IMR-90 (cell line): Measurements from ENCODE around the gene TIA1. TPM values are rescaled to one million over a fixed set of nuclear protein-coding genes. Genes with fewer than 3 reads are reported as not detected.

Experiments used
- ATAC-seq: fragments of 200-7000 bp; cut with Tn5 transposase; 2 replicates; pipeline ENCODE4 v1.9.1; 2020; ENCODE audit warnings: low read depth, mild to moderate bottlenecking, moderate library complexity
- BruUV-seq: library from RNA; stranded (reverse); fragments of 400-500 nt; replicated peaks from 2 replicates; lab custom pipeline; 2021; lab: Mats Ljungman, UMichigan
- CTCF ChIA-PET: fragments of 300-600 bp; formaldehyde crosslinking; extraction: SDS; loops from one replicate; lab custom pipeline; 2021; ENCODE audit warnings: antibody characterized with exemption; lab: Yijun Ruan, JAX
- POLR2A ChIA-PET: fragments of 300-600 bp; sonication (Branson Sonifier 250); formaldehyde crosslinking; loops from one replicate; lab custom pipeline; 2022; ENCODE audit warnings: antibody characterized with exemption; ENCODE audit not compliant: unreplicated experiment; lab: Charles Lee
- DNase-seq: peaks from one replicate; pipeline ENCODE4 v3.0.0; 2013
- H2AFZ ChIP-seq: replicated peaks from 2 replicates; pipeline ENCODE3; 2013; ENCODE audit warnings: low read length, mild to moderate bottlenecking; ENCODE audit not compliant: poor library complexity
- H2AK5ac ChIP-seq: 2 replicates; pipeline ENCODE4 v1.6.1; 2013; ENCODE audit warnings: low read depth, low read length, inconsistent platforms
- H2AK9ac ChIP-seq: replicated peaks from 2 replicates; pipeline ENCODE3; 2013; ENCODE audit warnings: mild to moderate bottlenecking, low read depth, low read length, moderate library complexity; ENCODE audit not compliant: poor library complexity
- H2BK120ac ChIP-seq: 2 replicates; pipeline ENCODE4 v1.6.1; 2013; ENCODE audit warnings: low read depth, low read length, inconsistent platforms
- H2BK15ac ChIP-seq: 3 replicates; pipeline ENCODE4 v1.6.1; 2013; ENCODE audit warnings: low read depth, low read length, inconsistent platforms
- H2BK20ac ChIP-seq: 2 replicates; pipeline ENCODE4 v1.6.1; 2013; ENCODE audit warnings: low read depth, mild to moderate bottlenecking, inconsistent platforms, low read length, moderate library complexity
- H2BK5ac ChIP-seq: 2 replicates; pipeline ENCODE4 v1.6.1; 2013; ENCODE audit warnings: mild to moderate bottlenecking, low read depth, low read length, inconsistent platforms; ENCODE audit not compliant: poor library complexity, severe bottlenecking
- H3K14ac ChIP-seq: replicated peaks from 2 replicates; pipeline ENCODE4 v1.6.1; 2013; ENCODE audit warnings: low read depth, low read length, inconsistent platforms
- H3K18ac ChIP-seq: 2 replicates; pipeline ENCODE4 v1.6.1; 2013; ENCODE audit warnings: low read depth, low read length, control low read depth
- H3K23ac ChIP-seq: 2 replicates; pipeline ENCODE4 v1.6.1; 2013; ENCODE audit warnings: low read depth, low read length, inconsistent platforms
- H3K27ac ChIP-seq: 2 replicates; pipeline ENCODE4 v1.5.1; 2013; ENCODE audit warnings: mild to moderate bottlenecking, control low read depth, low read length; ENCODE audit not compliant: insufficient read depth
- H3K27me3 ChIP-seq: 2 replicates; pipeline ENCODE4 v1.6.1; 2013; ENCODE audit warnings: low read length; ENCODE audit not compliant: control insufficient read depth, insufficient read depth
- H3K36me3 ChIP-seq: 2 replicates; pipeline ENCODE4 v1.6.1; 2013; ENCODE audit warnings: low read length, mixed read lengths; ENCODE audit not compliant: control insufficient read depth, insufficient read depth
- H3K4ac ChIP-seq: 2 replicates; pipeline ENCODE4 v1.6.1; 2013; ENCODE audit warnings: low read depth, low read length, inconsistent platforms
- H3K4me1 ChIP-seq: 2 replicates; pipeline ENCODE4 v1.6.1; 2013; ENCODE audit warnings: low read length, mixed read lengths; ENCODE audit not compliant: control insufficient read depth, insufficient read depth
- H3K4me2 ChIP-seq: 2 replicates; pipeline ENCODE4 v1.6.1; 2013; ENCODE audit warnings: low read depth, mild to moderate bottlenecking, control low read depth, low read length, moderate library complexity
- H3K4me3 ChIP-seq: 2 replicates; pipeline ENCODE4 v1.5.1; 2013; ENCODE audit warnings: low read depth, mild to moderate bottlenecking, control low read depth, low read length, moderate library complexity; ENCODE audit not compliant: insufficient read depth
- H3K56ac ChIP-seq: 2 replicates; pipeline ENCODE4 v1.6.1; 2013; ENCODE audit warnings: low read length, inconsistent platforms; ENCODE audit not compliant: insufficient read depth; ENCODE audit errors: extremely low read depth
- H3K79me1 ChIP-seq, 2 experiments: 2 replicates each; pipeline ENCODE4 v1.6.1; 2013; ENCODE audit warnings: low read length in 2 of 2, inconsistent platforms in 1 of 2, low read depth in 1 of 2
- H3K9ac ChIP-seq: 2 replicates; pipeline ENCODE4 v1.6.1; 2013; ENCODE audit warnings: low read depth, low read length, control low read depth
- H3K9me1 ChIP-seq: 2 replicates; pipeline ENCODE4 v1.6.1; 2013; ENCODE audit warnings: low read length, inconsistent platforms; ENCODE audit not compliant: insufficient read depth
- H3K9me3 ChIP-seq: 2 replicates; pipeline ENCODE4 v1.6.1; 2013; ENCODE audit warnings: low read length; ENCODE audit not compliant: control insufficient read depth, insufficient read depth
- H4K20me1 ChIP-seq: 2 replicates; pipeline ENCODE4 v1.6.1; 2013; ENCODE audit warnings: low read length, inconsistent platforms; ENCODE audit not compliant: insufficient read depth
- H4K5ac ChIP-seq: 2 replicates; pipeline ENCODE4 v1.6.1; 2013; ENCODE audit warnings: mild to moderate bottlenecking, low read depth, low read length, control low read depth
- H4K8ac ChIP-seq, 2 experiments: 2 replicates each; pipeline ENCODE4 v1.6.1; 2013; ENCODE audit warnings: low read depth in 2 of 2, low read length in 2 of 2, control low read depth in 1 of 2, inconsistent platforms in 1 of 2
- H4K91ac ChIP-seq: 2 replicates; pipeline ENCODE4 v1.6.1; 2013; ENCODE audit warnings: low read depth, low read length, inconsistent platforms; ENCODE audit not compliant: insufficient read depth
- BHLHE40 ChIP-seq: fragments of 150-350 bp; IDR thresholded peaks from 2 replicates; pipeline ENCODE4 v1.6.1; 2016; ENCODE audit warnings: mild to moderate bottlenecking, low read depth, low read length
- CEBPB ChIP-seq: IDR thresholded peaks from 2 replicates; pipeline ENCODE4 v1.6.1; 2012; ENCODE audit warnings: low read depth, low read length, improper control_type of control experiment
- MAFK ChIP-seq: IDR thresholded peaks from 2 replicates; pipeline ENCODE4 v1.6.1; 2012; ENCODE audit warnings: low read depth, low read length, improper control_type of control experiment
- MAZ ChIP-seq: IDR thresholded peaks from 2 replicates; pipeline ENCODE4 v1.6.1; 2012; ENCODE audit warnings: low read depth, mild to moderate bottlenecking, low read length, improper control_type of control experiment, moderate library complexity, borderline replicate concordance
- MXI1 ChIP-seq: IDR thresholded peaks from 2 replicates; pipeline ENCODE4 v1.6.1; 2012; ENCODE audit warnings: low read depth, mild to moderate bottlenecking, low read length, moderate library complexity, borderline replicate concordance
- NFE2L2 ChIP-seq: fragments of 150-350 bp; IDR thresholded peaks from 2 replicates; pipeline ENCODE4 v1.6.1; 2016; ENCODE audit warnings: low read depth, mild to moderate bottlenecking, low read length
- POLR2A ChIP-seq: IDR thresholded peaks from 2 replicates; pipeline ENCODE4 v1.6.1; 2012; ENCODE audit warnings: mild to moderate bottlenecking, low read depth, low read length
- RAD21 ChIP-seq: IDR thresholded peaks from 2 replicates; pipeline ENCODE4 v1.6.1; 2012; ENCODE audit warnings: low read length, improper control_type of control experiment
- RCOR1 ChIP-seq: IDR thresholded peaks from 2 replicates; pipeline ENCODE4 v1.6.1; 2012; ENCODE audit warnings: mild to moderate bottlenecking, low read length, improper control_type of control experiment; ENCODE audit not compliant: insufficient replicate concordance
- RFX5 ChIP-seq: IDR thresholded peaks from 2 replicates; pipeline ENCODE4 v1.8.0; 2012; ENCODE audit warnings: low read depth, mild to moderate bottlenecking, low read length, moderate library complexity
- WGBS, 2 experiments: methylation state at CpG; one replicate each; pipeline versions ENCODE4 v1.1.5 to v1.1.7; 2013; ENCODE audit warnings: missing lambda C conversion rate in 2 of 2; ENCODE audit not compliant: insufficient read length in 1 of 2; ENCODE audit errors: extremely low coverage in 2 of 2; 5-methylcytosine and 5-hydroxymethylcytosine counted together
- dilution Hi-C: fragments of 300-500 bp; cut with HindIII; formaldehyde crosslinking; loops from one replicate; pipeline ENCODE4 v1.14.3; 2018; ENCODE audit warnings: low sequenced_read_pairs; ENCODE audit not compliant: unreplicated experiment
- in situ Hi-C: fragments of 300-500 bp; cut with MboI; formaldehyde crosslinking; loops from 3 replicates; pipeline ENCODE4 v1.14.3; 2019; ENCODE audit warnings: low sequenced_read_pairs, inconsistent platforms, mixed read lengths
- intact Hi-C: fragments of 100-400 bp; cut with micrococcal nuclease; formaldehyde crosslinking; loops from 2 replicates; pipeline ENCODE4 v1.10.0; 2022
- polyA plus RNA-seq, 3 experiments: library from polyadenylated mRNA; depleted of rRNA; stranded (reverse); fragments of >200 nt; gene quantifications; 2 replicates each; pipeline ENCODE4 v1.2.3, GENCODE V29; 2012; ENCODE audit warnings: low replicate concordance in 1 of 3
- total RNA-seq: library from RNA; depleted of rRNA; stranded (reverse); fragments of >200 nt; gene quantifications from 2 replicates; pipeline ENCODE4 v1.2.3, GENCODE V29; 2012
- TF ChIP-seq, protein P1 (sequence below): fragments of 150-350 bp; IDR thresholded peaks from 2 replicates; pipeline ENCODE4 v1.6.1; 2017; ENCODE audit warnings: mild to moderate bottlenecking, antibody characterized with exemption, low read length, low read depth
- TF ChIP-seq, protein P2 (sequence below): fragments of 150-350 bp; IDR thresholded peaks from 2 replicates; pipeline ENCODE4 v1.6.1; 2016; ENCODE audit warnings: low read depth, mild to moderate bottlenecking, low read length, moderate library complexity, borderline replicate concordance
- TF ChIP-seq, protein P3 (sequence below): conservative IDR thresholded peaks from 2 replicates; pipeline ENCODE4 v1.5.1; 2012; ENCODE audit warnings: mild to moderate bottlenecking, low read depth, low read length, improper control_type of control experiment

Gene TIA1
- total and polyA plus RNA-seq, 2 of the 4 experiments (the other 2 are of a cell fraction), result 72.7 to 103 TPM

GRCh38 chr2:70250434-70250833 is 2.0 kb upstream of the TIA1 start:
- Histone ChIP-seq H2AK9ac (no peak overlapping the region), H3K23ac (no peak overlapping the region), H2BK15ac (no peak overlapping the region), H3K36me3 (no peaks in the 10 kb centered on the region), H4K5ac (no peak overlapping the region), H3K4me1 (no peaks in the 10 kb centered on the region), H2BK5ac (no peak overlapping the region), H3K4me2 (no peak overlapping the region), H3K9me3 (no peaks in the 10 kb centered on the region), H3K79me1 (peaks cover 3 to 5% of the 10 kb centered on the region in 2 experiments; a peak in 1 of 4 replicates), H3K18ac (no peak overlapping the region), H2AK5ac (no peak overlapping the region), H2BK20ac (no peak overlapping the region), H3K9ac (no peak overlapping the region), H3K27ac (no peak overlapping the region), H2BK120ac (no peak overlapping the region), H3K9me1 (no peaks in the 10 kb centered on the region), H2AFZ (no peak overlapping the region), H3K14ac (no peak overlapping the region), H3K4ac (no peak overlapping the region), H4K91ac (no peak overlapping the region), H4K20me1 (peaks cover 16% of the 10 kb centered on the region), H4K8ac (no peak overlapping the region), H3K56ac (no peak overlapping the region), H3K4me3 (no peak overlapping the region), H3K27me3 (no peaks in the 10 kb centered on the region)
- in situ Hi-C loops, result no loop called here
- intact Hi-C loops, result no loop called here
- ATAC-seq, result no peak
- TF ChIP-seq NFE2L2, result no peak
- TF ChIP-seq RCOR1, result no peak
- TF ChIP-seq RAD21, result no peak
- no peak for TF ChIP-seq BHLHE40
- TF ChIP-seq MAZ, result no peak
- TF ChIP-seq, protein P1, sequence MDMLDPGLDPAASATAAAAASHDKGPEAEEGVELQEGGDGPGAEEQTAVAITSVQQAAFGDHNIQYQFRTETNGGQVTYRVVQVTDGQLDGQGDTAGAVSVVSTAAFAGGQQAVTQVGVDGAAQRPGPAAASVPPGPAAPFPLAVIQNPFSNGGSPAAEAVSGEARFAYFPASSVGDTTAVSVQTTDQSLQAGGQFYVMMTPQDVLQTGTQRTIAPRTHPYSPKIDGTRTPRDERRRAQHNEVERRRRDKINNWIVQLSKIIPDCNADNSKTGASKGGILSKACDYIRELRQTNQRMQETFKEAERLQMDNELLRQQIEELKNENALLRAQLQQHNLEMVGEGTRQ, result no peak
- TF ChIP-seq, protein P2, sequence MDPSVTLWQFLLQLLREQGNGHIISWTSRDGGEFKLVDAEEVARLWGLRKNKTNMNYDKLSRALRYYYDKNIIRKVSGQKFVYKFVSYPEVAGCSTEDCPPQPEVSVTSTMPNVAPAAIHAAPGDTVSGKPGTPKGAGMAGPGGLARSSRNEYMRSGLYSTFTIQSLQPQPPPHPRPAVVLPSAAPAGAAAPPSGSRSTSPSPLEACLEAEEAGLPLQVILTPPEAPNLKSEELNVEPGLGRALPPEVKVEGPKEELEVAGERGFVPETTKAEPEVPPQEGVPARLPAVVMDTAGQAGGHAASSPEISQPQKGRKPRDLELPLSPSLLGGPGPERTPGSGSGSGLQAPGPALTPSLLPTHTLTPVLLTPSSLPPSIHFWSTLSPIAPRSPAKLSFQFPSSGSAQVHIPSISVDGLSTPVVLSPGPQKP, result no peak
- no peak for TF ChIP-seq MXI1
- no peak for TF ChIP-seq POLR2A
- no peak for TF ChIP-seq RFX5
- no peak for TF ChIP-seq MAFK
- TF ChIP-seq, protein P3, sequence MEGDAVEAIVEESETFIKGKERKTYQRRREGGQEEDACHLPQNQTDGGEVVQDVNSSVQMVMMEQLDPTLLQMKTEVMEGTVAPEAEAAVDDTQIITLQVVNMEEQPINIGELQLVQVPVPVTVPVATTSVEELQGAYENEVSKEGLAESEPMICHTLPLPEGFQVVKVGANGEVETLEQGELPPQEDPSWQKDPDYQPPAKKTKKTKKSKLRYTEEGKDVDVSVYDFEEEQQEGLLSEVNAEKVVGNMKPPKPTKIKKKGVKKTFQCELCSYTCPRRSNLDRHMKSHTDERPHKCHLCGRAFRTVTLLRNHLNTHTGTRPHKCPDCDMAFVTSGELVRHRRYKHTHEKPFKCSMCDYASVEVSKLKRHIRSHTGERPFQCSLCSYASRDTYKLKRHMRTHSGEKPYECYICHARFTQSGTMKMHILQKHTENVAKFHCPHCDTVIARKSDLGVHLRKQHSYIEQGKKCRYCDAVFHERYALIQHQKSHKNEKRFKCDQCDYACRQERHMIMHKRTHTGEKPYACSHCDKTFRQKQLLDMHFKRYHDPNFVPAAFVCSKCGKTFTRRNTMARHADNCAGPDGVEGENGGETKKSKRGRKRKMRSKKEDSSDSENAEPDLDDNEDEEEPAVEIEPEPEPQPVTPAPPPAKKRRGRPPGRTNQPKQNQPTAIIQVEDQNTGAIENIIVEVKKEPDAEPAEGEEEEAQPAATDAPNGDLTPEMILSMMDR, result no peak
- TF ChIP-seq CEBPB, result no peak
- dilution Hi-C loops, result no loop called here
- CTCF ChIA-PET, result no interaction called here
- no TSS peak for BruUV-seq
- POLR2A ChIA-PET, result no interaction called here
- DNase-seq, result no peak
- WGBS, 2 experiments, result no CpG with 5 or more reads among the region's 16 CpGs
